ENCODE results near the gene VDAC2. TPM values are rescaled to one million over a fixed set of nuclear protein-coding genes. Genes with fewer than 3 reads are reported as not detected.

VDAC2 gene
- total and polyA plus RNA-seq, 2 experiments from 2014 or later: 147 to 268 TPM

- Histone ChIP-seq H3K4me1 (ENCODE audit: insufficient read depth) (no peaks in the 10 kb centered on the region), H3K4me2 (ENCODE audit: unreplicated experiment) (no peak overlapping the region), H4K20me1 (ENCODE audit: insufficient read depth) (no peaks in the 10 kb centered on the region), H3F3A (ENCODE audit: insufficient read depth) (no peaks in the 10 kb centered on the region), H3K36me3 (ENCODE audit: low read depth) (no peaks in the 10 kb centered on the region), H3K9me2 (ENCODE audit: insufficient read depth) (no peaks in the 10 kb centered on the region), H3K9me3 (ENCODE audit: low read depth) (no peaks in the 10 kb centered on the region), H3K79me2 (ENCODE audit: insufficient read depth) (no peaks in the 10 kb centered on the region), H3K4me3 (no peak overlapping the region), H3K9ac (no peak overlapping the region), H2AFZ (no peak overlapping the region), H3K27ac (no peak overlapping the region), H3K27me3 (replicated peaks; ENCODE audit: insufficient read depth) (peaks cover 14% of the 10 kb centered on the region; the same call in 1 of the 2 replicates)
- peak; percentile 16 for DNase-seq
- in situ Hi-C loops (cut with MboI): no loop called here
- WGBS, 2 experiments (ENCODE audit: low coverage in 1 of 2, low lambda C conversion rate in 2 of 2, missing lambda C conversion rate in 2 of 2): 10 to 15% methylated on average over 25 of the region's 25 CpGs
- TF ChIP-seq EZH2 (IDR thresholded peaks at IDR 0.05; ENCODE audit: insufficient read depth, poor library complexity, severe bottlenecking): no peak
- no peak for TF ChIP-seq EZH2phosphoT487 (IDR thresholded peaks at IDR 0.05; ENCODE audit: insufficient read depth, low read depth)
Measured at GRCh38 chr10:75261813-75262705, 51.5 kb downstream of the VDAC2 start.

GRCh38 chr10:75263806-75264205 lies 53.2 kb downstream of the VDAC2 start:
- no peaks in the 10 kb centered on the region for H4K20me1 ChIP-seq (ENCODE audit: insufficient read depth)
- H3K9ac ChIP-seq: no peak overlapping the region
- H3K9me3 ChIP-seq (ENCODE audit: low read depth): no peaks in the 10 kb centered on the region
- in situ Hi-C loops (cut with MboI): no loop called here
- 100% methylated on average over 1 of the region's 1 CpG for WGBS, 2 experiments (ENCODE audit: low coverage in 1 of 2, low lambda C conversion rate in 2 of 2, missing lambda C conversion rate in 2 of 2)
- H3K4me3 ChIP-seq: no peak overlapping the region
- DNase-seq: no peak
- no peaks in the 10 kb centered on the region for H3K4me1 ChIP-seq (ENCODE audit: insufficient read depth)
- H3F3A ChIP-seq (ENCODE audit: insufficient read depth): no peaks in the 10 kb centered on the region
- H3K27ac ChIP-seq: no peak overlapping the region
- H3K4me2 ChIP-seq (ENCODE audit: unreplicated experiment): no peak overlapping the region
- H3K79me2 ChIP-seq (ENCODE audit: insufficient read depth): no peaks in the 10 kb centered on the region
- peaks cover 14% of the 10 kb centered on the region; the same call in 1 of the 2 replicates for H3K27me3 ChIP-seq (replicated peaks; ENCODE audit: insufficient read depth)
- no peaks in the 10 kb centered on the region for H3K36me3 ChIP-seq (ENCODE audit: low read depth)
- TF ChIP-seq EZH2phosphoT487 (IDR thresholded peaks at IDR 0.05; ENCODE audit: insufficient read depth, low read depth) (no peak), EZH2 (IDR thresholded peaks at IDR 0.05; ENCODE audit: insufficient read depth, poor library complexity, severe bottlenecking) (no peak)
- no peaks in the 10 kb centered on the region for H3K9me2 ChIP-seq (ENCODE audit: insufficient read depth)
- no peak overlapping the region for H2AFZ ChIP-seq

GRCh38 chr10:75265856-75266255 lies 55.3 kb downstream of the VDAC2 start:
- WGBS, 2 experiments (ENCODE audit: low coverage in 1 of 2, low lambda C conversion rate in 2 of 2, missing lambda C conversion rate in 2 of 2): 70 to 78% methylated on average over 6 of the region's 6 CpGs
- H3K9ac ChIP-seq: no peak overlapping the region
- H3K36me3 ChIP-seq (ENCODE audit: low read depth): no peaks in the 10 kb centered on the region
- H3K27ac ChIP-seq: no peak overlapping the region
- no peaks in the 10 kb centered on the region for H4K20me1 ChIP-seq (ENCODE audit: insufficient read depth)
- H3K9me3 ChIP-seq (ENCODE audit: low read depth): no peaks in the 10 kb centered on the region
- in situ Hi-C loops (cut with MboI): no loop called here
- no peaks in the 10 kb centered on the region for H3K9me2 ChIP-seq (ENCODE audit: insufficient read depth)
- TF ChIP-seq EZH2phosphoT487 (IDR thresholded peaks at IDR 0.05; ENCODE audit: insufficient read depth, low read depth): no peak
- TF ChIP-seq EZH2 (IDR thresholded peaks at IDR 0.05; ENCODE audit: insufficient read depth, poor library complexity, severe bottlenecking): no peak
- H3K4me2 ChIP-seq (ENCODE audit: unreplicated experiment): no peak overlapping the region
- H3K4me1 ChIP-seq (ENCODE audit: insufficient read depth): no peaks in the 10 kb centered on the region
- DNase-seq: no peak
- no peak overlapping the region for H3K4me3 ChIP-seq
- no peaks in the 10 kb centered on the region for H3K79me2 ChIP-seq (ENCODE audit: insufficient read depth)
- peaks cover 14% of the 10 kb centered on the region; the same call in 1 of the 2 replicates for H3K27me3 ChIP-seq (replicated peaks; ENCODE audit: insufficient read depth)
- H3F3A ChIP-seq (ENCODE audit: insufficient read depth): no peaks in the 10 kb centered on the region
- H2AFZ ChIP-seq: no peak overlapping the region

GRCh38 chr10:75266945-75267344 lies 56.3 kb downstream of the VDAC2 start:
- TF ChIP-seq EZH2 (IDR thresholded peaks at IDR 0.05; ENCODE audit: insufficient read depth, poor library complexity, severe bottlenecking): no peak
- TF ChIP-seq EZH2phosphoT487 (IDR thresholded peaks at IDR 0.05; ENCODE audit: insufficient read depth, low read depth): no peak
- Histone ChIP-seq H3K27ac (no peak overlapping the region), H3K27me3 (replicated peaks; ENCODE audit: insufficient read depth) (peaks cover 9% of the 10 kb centered on the region; the same call in 1 of the 2 replicates), H3F3A (ENCODE audit: insufficient read depth) (no peaks in the 10 kb centered on the region), H3K9me2 (ENCODE audit: insufficient read depth) (no peaks in the 10 kb centered on the region), H4K20me1 (ENCODE audit: insufficient read depth) (no peaks in the 10 kb centered on the region), H3K36me3 (ENCODE audit: low read depth) (no peaks in the 10 kb centered on the region), H3K4me1 (ENCODE audit: insufficient read depth) (no peaks in the 10 kb centered on the region), H3K9me3 (ENCODE audit: low read depth) (no peaks in the 10 kb centered on the region), H3K9ac (no peak overlapping the region), H3K4me3 (no peak overlapping the region), H3K4me2 (ENCODE audit: unreplicated experiment) (no peak overlapping the region), H3K79me2 (ENCODE audit: insufficient read depth) (no peaks in the 10 kb centered on the region), H2AFZ (no peak overlapping the region)
- 67 to 75% methylated on average over 5 of the region's 5 CpGs for WGBS, 2 experiments (ENCODE audit: low coverage in 1 of 2, low lambda C conversion rate in 2 of 2, missing lambda C conversion rate in 2 of 2)
- no peak for DNase-seq
- in situ Hi-C loops (cut with MboI): no loop called here
